Measurements from ENCODE around the gene NEDD4.

DNA sequence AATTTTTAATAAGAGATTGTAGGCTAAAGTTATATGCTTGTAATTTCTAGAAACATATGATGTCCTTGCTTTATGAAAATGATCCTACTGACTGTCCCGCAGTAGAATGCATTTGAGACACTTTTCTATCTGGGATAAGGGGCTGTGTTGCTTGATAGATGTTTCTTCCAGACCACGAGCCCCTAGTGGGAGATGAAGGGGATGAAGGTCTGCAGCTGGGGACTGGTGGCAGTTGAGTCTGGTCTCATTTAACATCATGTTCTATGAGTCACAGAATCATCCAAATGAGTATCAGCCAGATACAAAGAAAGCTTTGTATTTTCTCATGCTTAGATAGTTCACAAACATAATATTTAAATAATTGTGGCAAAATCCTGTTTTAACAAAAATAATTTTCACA is 166.2 kb downstream of the NEDD4 start:
- TF ChIP-seq, protein P1, sequence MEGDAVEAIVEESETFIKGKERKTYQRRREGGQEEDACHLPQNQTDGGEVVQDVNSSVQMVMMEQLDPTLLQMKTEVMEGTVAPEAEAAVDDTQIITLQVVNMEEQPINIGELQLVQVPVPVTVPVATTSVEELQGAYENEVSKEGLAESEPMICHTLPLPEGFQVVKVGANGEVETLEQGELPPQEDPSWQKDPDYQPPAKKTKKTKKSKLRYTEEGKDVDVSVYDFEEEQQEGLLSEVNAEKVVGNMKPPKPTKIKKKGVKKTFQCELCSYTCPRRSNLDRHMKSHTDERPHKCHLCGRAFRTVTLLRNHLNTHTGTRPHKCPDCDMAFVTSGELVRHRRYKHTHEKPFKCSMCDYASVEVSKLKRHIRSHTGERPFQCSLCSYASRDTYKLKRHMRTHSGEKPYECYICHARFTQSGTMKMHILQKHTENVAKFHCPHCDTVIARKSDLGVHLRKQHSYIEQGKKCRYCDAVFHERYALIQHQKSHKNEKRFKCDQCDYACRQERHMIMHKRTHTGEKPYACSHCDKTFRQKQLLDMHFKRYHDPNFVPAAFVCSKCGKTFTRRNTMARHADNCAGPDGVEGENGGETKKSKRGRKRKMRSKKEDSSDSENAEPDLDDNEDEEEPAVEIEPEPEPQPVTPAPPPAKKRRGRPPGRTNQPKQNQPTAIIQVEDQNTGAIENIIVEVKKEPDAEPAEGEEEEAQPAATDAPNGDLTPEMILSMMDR (IDR thresholded peaks at IDR 0.05) = no peak
- no peak for TF ChIP-seq POLR2A (IDR thresholded peaks at IDR 0.05)
